Neuron (in vitro differentiated cells): ENCODE data around the gene FGD5.
"Not testable (repeated sequence)": the region's sequence is repeated elsewhere in the genome, so short reads cannot be mapped to it uniquely, and the experiment has no call there.

Experiments used
- H2AFZ ChIP-seq: one replicate; pipeline ENCODE4 v1.6.1; 2013; ENCODE audit warnings: low read depth, mild to moderate bottlenecking, inconsistent platforms, low read length, moderate library complexity
- H3K27me3 ChIP-seq: one replicate; pipeline ENCODE4 v1.6.1; 2013; ENCODE audit warnings: low read length; ENCODE audit not compliant: insufficient read depth
- H3K36me3 ChIP-seq: one replicate; pipeline ENCODE4 v1.6.1; 2013; ENCODE audit warnings: low read length; ENCODE audit not compliant: insufficient read depth
- H3K4me1 ChIP-seq: one replicate; pipeline ENCODE4 v1.6.1; 2013; ENCODE audit warnings: low read length; ENCODE audit not compliant: insufficient read depth
- H3K4me3 ChIP-seq: 2 replicates; pipeline ENCODE4 v1.5.1; 2013; ENCODE audit warnings: mild to moderate bottlenecking, low read length, moderate library complexity
- H3K9me3 ChIP-seq: one replicate; pipeline ENCODE4 v1.6.1; 2013; ENCODE audit warnings: low read length

FGD5 gene

GRCh38 chr3:14803981-14804834, 14.6 kb upstream of the FGD5 start:
- Histone ChIP-seq H3K4me3 (no peak overlapping the region), H3K27me3 (peaks cover 39% of the 10 kb centered on the region), H3K9me3 (no peaks in the 10 kb centered on the region), H3K36me3 (no peaks in the 10 kb centered on the region), H2AFZ (no peak overlapping the region), H3K4me1 (no peaks in the 10 kb centered on the region)

GRCh38 chr3:14804835-14805780, 13.7 kb upstream of the FGD5 start:
- no peak overlapping the region for H3K4me3 ChIP-seq
- no peaks in the 10 kb centered on the region for H3K36me3 ChIP-seq
- no peaks in the 10 kb centered on the region for H3K9me3 ChIP-seq
- peaks cover 48% of the 10 kb centered on the region for H3K27me3 ChIP-seq
- no peak overlapping the region for H2AFZ ChIP-seq
- no peaks in the 10 kb centered on the region for H3K4me1 ChIP-seq

- Histone ChIP-seq H2AFZ (no peak overlapping the region), H3K9me3 (no peaks in the 10 kb centered on the region), H3K4me3 (no peak overlapping the region), H3K36me3 (no peaks in the 10 kb centered on the region), H3K27me3 (peaks cover 51% of the 10 kb centered on the region), H3K4me1 (no peaks in the 10 kb centered on the region)
These were observed 12.7 kb upstream of the FGD5 start for GRCh38 chr3:14805961-14806537.

GRCh38 chr3:14806641-14807263, 12.0 kb upstream of the FGD5 start:
- no peaks in the 10 kb centered on the region for H3K4me1 ChIP-seq
- peaks cover 52% of the 10 kb centered on the region for H3K27me3 ChIP-seq
- no peaks in the 10 kb centered on the region for H3K36me3 ChIP-seq
- H3K4me3 ChIP-seq = no peak overlapping the region
- no peaks in the 10 kb centered on the region for H3K9me3 ChIP-seq
- H2AFZ ChIP-seq = no peak overlapping the region

- Histone ChIP-seq H3K4me3 (no peak overlapping the region), H3K36me3 (no peaks in the 10 kb centered on the region), H3K9me3 (no peaks in the 10 kb centered on the region), H3K4me1 (no peaks in the 10 kb centered on the region), H3K27me3 (peaks cover 53% of the 10 kb centered on the region), H2AFZ (no peak overlapping the region)
These were observed 10.7 kb upstream of the FGD5 start for GRCh38 chr3:14808025-14808424.

GRCh38 chr3:14808502-14809266, 10.1 kb upstream of the FGD5 start:
- no peaks in the 10 kb centered on the region for H3K4me1 ChIP-seq
- no peak overlapping the region for H2AFZ ChIP-seq
- no peaks in the 10 kb centered on the region for H3K9me3 ChIP-seq
- peaks cover 56% of the 10 kb centered on the region for H3K27me3 ChIP-seq
- H3K36me3 ChIP-seq = no peaks in the 10 kb centered on the region
- H3K4me3 ChIP-seq = no peak overlapping the region

- not testable (repeated sequence) for H2AFZ ChIP-seq, H3K4me1 ChIP-seq, H3K4me3 ChIP-seq, H3K9me3 ChIP-seq, H3K36me3 ChIP-seq
- peaks cover 65% of the 10 kb centered on the region for H3K27me3 ChIP-seq
These were observed 9.2 kb upstream of the FGD5 start for GRCh38 chr3:14809611-14810010.

- H3K27me3 ChIP-seq = peaks cover 67% of the 10 kb centered on the region
- H3K4me3 ChIP-seq = no peak overlapping the region
- H3K9me3 ChIP-seq = no peaks in the 10 kb centered on the region
- no peak overlapping the region for H2AFZ ChIP-seq
- H3K36me3 ChIP-seq = no peaks in the 10 kb centered on the region
- no peaks in the 10 kb centered on the region for H3K4me1 ChIP-seq
These were observed 8.5 kb upstream of the FGD5 start for GRCh38 chr3:14810070-14810791.

GRCh38 chr3:14810801-14811661, 7.7 kb upstream of the FGD5 start:
- Histone ChIP-seq H3K9me3 (no peaks in the 10 kb centered on the region), H3K27me3 (peaks cover 73% of the 10 kb centered on the region), H3K4me3 (no peak overlapping the region), H3K36me3 (no peaks in the 10 kb centered on the region), H2AFZ (no peak overlapping the region), H3K4me1 (no peaks in the 10 kb centered on the region)

GRCh38 chr3:14811684-14812083, 7.1 kb upstream of the FGD5 start:
- H3K36me3 ChIP-seq = no peaks in the 10 kb centered on the region
- no peaks in the 10 kb centered on the region for H3K9me3 ChIP-seq
- peaks cover 73% of the 10 kb centered on the region for H3K27me3 ChIP-seq
- no peak overlapping the region for H2AFZ ChIP-seq
- H3K4me1 ChIP-seq = no peaks in the 10 kb centered on the region
- H3K4me3 ChIP-seq = no peak overlapping the region

- no peaks in the 10 kb centered on the region for H3K4me1 ChIP-seq
- peaks cover 67% of the 10 kb centered on the region for H3K27me3 ChIP-seq
- H3K36me3 ChIP-seq = no peaks in the 10 kb centered on the region
- no peak overlapping the region for H2AFZ ChIP-seq
- no peaks in the 10 kb centered on the region for H3K9me3 ChIP-seq
- H3K4me3 ChIP-seq = no peak overlapping the region
These were observed 6.5 kb upstream of the FGD5 start for GRCh38 chr3:14812196-14812790.
